ENCODE results near the gene NDUFA11.
A peak's percentile ranks its signal among the peaks of the same experiment; 100 is the strongest.

Gene NDUFA11

GRCh38 chr19:5897189-5897969, 6.2 kb downstream of the NDUFA11 start:
- peaks cover 2% of the 10 kb centered on the region for H3K4me1 ChIP-seq (ENCODE audit: low read length)
- peaks cover 20% of the 10 kb centered on the region for H3K36me3 ChIP-seq (replicated peaks; ENCODE audit: low read depth, low read length)
- TF ChIP-seq CTCF (IDR thresholded peaks at IDR 0.05; ENCODE audit: low read depth, low read length) (peak; percentile 26; the same call in 1 of the 2 replicates), EZH2phosphoT487 (IDR thresholded peaks at IDR 0.05; ENCODE audit: low read depth) (no peak)
- no peaks in the 10 kb centered on the region for H3K27me3 ChIP-seq (ENCODE audit: low read depth, low read length)
- H4K20me1 ChIP-seq (ENCODE audit: insufficient read depth, low read length) = peaks cover 15% of the 10 kb centered on the region
- no peak overlapping the region for H2AFZ ChIP-seq (ENCODE audit: low read depth, low read length)
- H3K9ac ChIP-seq (ENCODE audit: low read length) = no peak overlapping the region
- H3K9me3 ChIP-seq (ENCODE audit: insufficient read depth, low read length) = no peaks in the 10 kb centered on the region
- no peak overlapping the region for H3K4me3 ChIP-seq (ENCODE audit: low read length)
- no peak overlapping the region for H3K4me2 ChIP-seq (ENCODE audit: low read length)
- peaks cover 42% of the 10 kb centered on the region for H3K79me2 ChIP-seq (ENCODE audit: low read length)
- H3K27ac ChIP-seq (ENCODE audit: low read length) = no peak overlapping the region

GRCh38 chr19:5896365-5897076, 7.1 kb downstream of the NDUFA11 start:
- no peak overlapping the region for H2AFZ ChIP-seq (ENCODE audit: low read depth, low read length)
- peaks cover 36% of the 10 kb centered on the region for H3K79me2 ChIP-seq (ENCODE audit: low read length)
- TF ChIP-seq CTCF (IDR thresholded peaks at IDR 0.05; ENCODE audit: low read depth, low read length) (no peak), EZH2phosphoT487 (IDR thresholded peaks at IDR 0.05; ENCODE audit: low read depth) (no peak)
- no peak overlapping the region for H3K27ac ChIP-seq (ENCODE audit: low read length)
- H3K4me2 ChIP-seq (ENCODE audit: low read length) = no peak overlapping the region
- no peak overlapping the region for H3K4me3 ChIP-seq (ENCODE audit: low read length)
- H3K9ac ChIP-seq (ENCODE audit: low read length) = no peak overlapping the region
- no peaks in the 10 kb centered on the region for H3K4me1 ChIP-seq (ENCODE audit: low read length)
- no peaks in the 10 kb centered on the region for H3K9me3 ChIP-seq (ENCODE audit: insufficient read depth, low read length)
- peaks cover 15% of the 10 kb centered on the region for H4K20me1 ChIP-seq (ENCODE audit: insufficient read depth, low read length)
- H3K27me3 ChIP-seq (ENCODE audit: low read depth, low read length) = no peaks in the 10 kb centered on the region
- peaks cover 20% of the 10 kb centered on the region for H3K36me3 ChIP-seq (replicated peaks; ENCODE audit: low read depth, low read length)

GRCh38 chr19:5895890-5896289, 7.7 kb downstream of the NDUFA11 start:
- H4K20me1 ChIP-seq (ENCODE audit: insufficient read depth, low read length) = peaks cover 15% of the 10 kb centered on the region
- TF ChIP-seq CTCF (IDR thresholded peaks at IDR 0.05; ENCODE audit: low read depth, low read length) (no peak), EZH2phosphoT487 (IDR thresholded peaks at IDR 0.05; ENCODE audit: low read depth) (no peak)

GRCh38 chr19:5895409-5895808, 8.2 kb downstream of the NDUFA11 start:
- Histone ChIP-seq H3K27ac (ENCODE audit: low read length) (no peak overlapping the region), H3K9ac (ENCODE audit: low read length) (no peak overlapping the region), H2AFZ (ENCODE audit: low read depth, low read length) (no peak overlapping the region), H3K4me2 (ENCODE audit: low read length) (no peak overlapping the region), H3K27me3 (ENCODE audit: low read depth, low read length) (no peaks in the 10 kb centered on the region), H3K4me1 (ENCODE audit: low read length) (no peaks in the 10 kb centered on the region), H3K79me2 (ENCODE audit: low read length) (peaks cover 25% of the 10 kb centered on the region), H3K9me3 (ENCODE audit: insufficient read depth, low read length) (no peaks in the 10 kb centered on the region), H4K20me1 (ENCODE audit: insufficient read depth, low read length) (peaks cover 15% of the 10 kb centered on the region), H3K36me3 (replicated peaks; ENCODE audit: low read depth, low read length) (peaks cover 20% of the 10 kb centered on the region), H3K4me3 (ENCODE audit: low read length) (no peak overlapping the region)
- TF ChIP-seq CTCF (IDR thresholded peaks at IDR 0.05; ENCODE audit: low read depth, low read length) (no peak), EZH2phosphoT487 (IDR thresholded peaks at IDR 0.05; ENCODE audit: low read depth) (no peak)

More at GRCh38 chr19:5895890-5896289, 7.7 kb downstream of the NDUFA11 start:
- Histone ChIP-seq H3K9ac (ENCODE audit: low read length) (no peak overlapping the region), H3K27ac (ENCODE audit: low read length) (no peak overlapping the region), H3K4me2 (ENCODE audit: low read length) (no peak overlapping the region), H3K27me3 (ENCODE audit: low read depth, low read length) (no peaks in the 10 kb centered on the region), H3K4me1 (ENCODE audit: low read length) (no peaks in the 10 kb centered on the region), H3K79me2 (ENCODE audit: low read length) (peaks cover 30% of the 10 kb centered on the region), H2AFZ (ENCODE audit: low read depth, low read length) (no peak overlapping the region), H3K36me3 (replicated peaks; ENCODE audit: low read depth, low read length) (peaks cover 20% of the 10 kb centered on the region), H3K4me3 (ENCODE audit: low read length) (no peak overlapping the region), H3K9me3 (ENCODE audit: insufficient read depth, low read length) (no peaks in the 10 kb centered on the region)

All from OCI-LY3 (cell line).